ENCODE results near the gene GGT5. TPM values are rescaled to one million over a fixed set of nuclear protein-coding genes. Genes with fewer than 3 reads are reported as not detected.

Gene GGT5
- total RNA-seq, 1 experiment from 2014 or later: 0.20 TPM

DNA sequence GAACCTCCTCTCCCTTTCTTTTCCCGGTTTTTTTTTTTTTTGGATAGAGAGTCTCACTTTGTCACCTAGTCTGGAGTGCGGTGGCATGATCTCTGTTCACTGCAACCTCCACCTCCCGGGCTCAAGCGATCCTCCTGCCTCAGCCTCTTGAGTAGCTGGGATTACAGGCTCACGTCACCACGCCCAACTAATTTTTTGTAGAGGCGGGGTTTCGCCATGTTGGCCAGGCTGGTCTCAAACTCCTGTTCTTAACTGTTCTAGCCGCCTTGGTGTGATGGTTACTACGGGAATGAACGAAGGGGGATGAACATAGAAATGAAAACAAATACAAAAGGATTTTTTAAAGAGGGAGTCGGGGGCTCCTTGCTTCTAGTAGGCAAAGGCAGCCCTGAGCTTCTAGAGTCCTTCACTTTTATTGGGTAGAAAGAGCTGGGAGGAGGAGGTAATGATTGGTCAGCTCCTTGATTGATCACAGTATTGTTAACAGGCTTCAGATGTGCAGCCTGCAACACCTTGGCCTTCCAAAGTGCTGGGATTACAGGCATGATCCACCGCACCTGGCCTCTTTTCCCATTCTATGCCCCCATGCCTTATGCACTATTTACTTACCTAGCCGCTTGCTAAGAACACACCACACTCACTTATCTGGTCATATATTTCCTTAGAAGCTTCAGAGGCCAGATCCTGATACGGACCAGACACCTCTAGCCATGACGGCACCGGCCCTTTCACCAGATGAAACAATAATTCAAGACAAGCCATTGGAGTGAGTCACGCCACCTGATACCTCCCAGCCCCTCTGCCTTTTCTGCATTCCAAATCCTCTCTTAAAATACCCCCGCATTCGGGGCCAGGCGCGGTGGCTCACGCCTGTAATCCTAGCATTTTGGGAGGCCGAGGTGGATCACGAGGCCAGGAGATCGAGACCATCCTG lies 42.9 kb downstream of the GGT5 start:
- ATAC-seq (no peak), DNase-seq (ENCODE audit: low spot score) (no peak)
- no peak overlapping the region for H3K4me3 Mint-ChIP-seq
- H3K27me3 Mint-ChIP-seq (ENCODE audit: low read depth): peaks cover 4% of the 10 kb centered on the region; the same call in 1 of the 2 replicates
- H3K27ac Mint-ChIP-seq: no peak overlapping the region
- ChIA-PET POLR2A (no interaction called here), CTCF (interaction anchor here (0.5 to 2.5 kb wide), 6 partner anchors 13 to 46 kb away, joined by 3 to 17 read pairs (median 4); no protein-coding TSS in a partner anchor)
- peaks cover 15% of the 10 kb centered on the region for H3K4me1 Mint-ChIP-seq
- TF ChIP-seq E2F1 (CRISPR knock-in tag; IDR thresholded peaks at IDR 0.05) (no peak), NR1H2 (CRISPR knock-in tag; IDR thresholded peaks at IDR 0.05) (no peak), SMAD3 (CRISPR knock-in tag; IDR thresholded peaks at IDR 0.05; ENCODE audit: borderline replicate concordance) (no peak), FOXJ3 (CRISPR knock-in tag; IDR thresholded peaks at IDR 0.05; ENCODE audit: borderline replicate concordance) (no peak), ZNF317 (CRISPR knock-in tag; IDR thresholded peaks at IDR 0.05; ENCODE audit: borderline replicate concordance, low read depth) (no peak), GRHL2 (CRISPR knock-in tag; IDR thresholded peaks at IDR 0.05; ENCODE audit: insufficient replicate concordance, severe bottlenecking) (no peak), CREB1 (CRISPR knock-in tag; IDR thresholded peaks at IDR 0.05) (no peak)
- TF ChIP-seq, protein P1, sequence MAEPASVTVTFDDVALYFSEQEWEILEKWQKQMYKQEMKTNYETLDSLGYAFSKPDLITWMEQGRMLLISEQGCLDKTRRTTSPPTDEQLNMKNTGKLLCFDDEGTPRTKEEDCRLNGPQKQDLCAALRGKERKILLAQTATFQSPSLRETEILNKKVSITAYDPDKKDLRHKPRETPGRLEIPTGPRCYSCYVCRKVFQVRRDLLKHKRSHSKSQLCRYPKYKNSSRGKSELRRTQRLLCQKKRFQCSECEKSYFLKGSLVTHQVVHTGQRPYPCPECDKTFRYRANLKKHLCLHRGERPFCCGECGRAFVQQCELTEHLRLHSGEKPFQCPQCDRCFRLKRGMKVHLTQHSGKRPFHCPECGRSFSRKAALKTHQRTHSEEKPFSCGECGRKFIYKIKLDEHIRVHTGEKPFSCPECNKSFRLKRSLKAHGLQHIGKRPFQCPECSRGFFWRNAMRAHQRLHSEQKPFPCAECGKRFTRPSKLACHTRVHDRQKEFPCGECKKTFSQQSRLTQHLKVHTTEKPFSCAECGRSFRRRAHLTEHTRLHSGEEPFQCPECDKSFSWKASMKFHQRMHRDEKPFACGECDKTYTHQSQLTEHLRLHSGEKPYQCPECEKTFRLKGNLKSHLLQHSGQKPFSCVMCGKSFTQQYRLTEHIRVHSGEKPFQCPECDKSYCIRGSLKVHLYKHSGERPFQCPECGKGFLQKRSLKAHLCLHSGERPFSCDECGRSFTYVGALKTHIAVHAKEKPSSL (CRISPR knock-in tag; conservative IDR thresholded peaks at IDR 0.05): no peak
- TF ChIP-seq, protein P2, sequence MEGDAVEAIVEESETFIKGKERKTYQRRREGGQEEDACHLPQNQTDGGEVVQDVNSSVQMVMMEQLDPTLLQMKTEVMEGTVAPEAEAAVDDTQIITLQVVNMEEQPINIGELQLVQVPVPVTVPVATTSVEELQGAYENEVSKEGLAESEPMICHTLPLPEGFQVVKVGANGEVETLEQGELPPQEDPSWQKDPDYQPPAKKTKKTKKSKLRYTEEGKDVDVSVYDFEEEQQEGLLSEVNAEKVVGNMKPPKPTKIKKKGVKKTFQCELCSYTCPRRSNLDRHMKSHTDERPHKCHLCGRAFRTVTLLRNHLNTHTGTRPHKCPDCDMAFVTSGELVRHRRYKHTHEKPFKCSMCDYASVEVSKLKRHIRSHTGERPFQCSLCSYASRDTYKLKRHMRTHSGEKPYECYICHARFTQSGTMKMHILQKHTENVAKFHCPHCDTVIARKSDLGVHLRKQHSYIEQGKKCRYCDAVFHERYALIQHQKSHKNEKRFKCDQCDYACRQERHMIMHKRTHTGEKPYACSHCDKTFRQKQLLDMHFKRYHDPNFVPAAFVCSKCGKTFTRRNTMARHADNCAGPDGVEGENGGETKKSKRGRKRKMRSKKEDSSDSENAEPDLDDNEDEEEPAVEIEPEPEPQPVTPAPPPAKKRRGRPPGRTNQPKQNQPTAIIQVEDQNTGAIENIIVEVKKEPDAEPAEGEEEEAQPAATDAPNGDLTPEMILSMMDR (IDR thresholded peaks at IDR 0.05): no peak
- peaks cover 22% of the 10 kb centered on the region for H3K9me3 Mint-ChIP-seq
- H3K36me3 Mint-ChIP-seq: peaks cover 19% of the 10 kb centered on the region

- peaks cover 20% of the 10 kb centered on the region for H3K9me3 Mint-ChIP-seq
- DNase-seq (ENCODE audit: low spot score) (no peak), ATAC-seq (no peak)
- peaks cover 4% of the 10 kb centered on the region; the same call in 1 of the 2 replicates for H3K27me3 Mint-ChIP-seq (ENCODE audit: low read depth)
- POLR2A ChIA-PET: no interaction called here
- CTCF ChIA-PET: interaction anchor here (0.5 to 2.5 kb wide), 5 partner anchors 11 to 47 kb away, joined by 3 to 17 read pairs (median 8); no protein-coding TSS in a partner anchor
- H3K27ac Mint-ChIP-seq: no peak overlapping the region
- H3K36me3 Mint-ChIP-seq: peaks cover 18% of the 10 kb centered on the region
- H3K4me3 Mint-ChIP-seq: no peak overlapping the region
- H3K4me1 Mint-ChIP-seq: peaks cover 12% of the 10 kb centered on the region; the same call in 1 of the 2 replicates
- TF ChIP-seq STAT6 (CRISPR knock-in tag; conservative IDR thresholded peaks at IDR 0.05; ENCODE audit: low read depth): no peak
- no peak for TF ChIP-seq ZNF138 (CRISPR knock-in tag; conservative IDR thresholded peaks at IDR 0.05)
- TF ChIP-seq NR1H2 (CRISPR knock-in tag; IDR thresholded peaks at IDR 0.05): no peak
- no peak for TF ChIP-seq MAX (CRISPR knock-in tag; IDR thresholded peaks at IDR 0.05)
- TF ChIP-seq CREM (CRISPR knock-in tag; IDR thresholded peaks at IDR 0.05): no peak
- TF ChIP-seq ESRRA (CRISPR knock-in tag; IDR thresholded peaks at IDR 0.05; ENCODE audit: borderline replicate concordance): no peak
- TF ChIP-seq, protein P3, sequence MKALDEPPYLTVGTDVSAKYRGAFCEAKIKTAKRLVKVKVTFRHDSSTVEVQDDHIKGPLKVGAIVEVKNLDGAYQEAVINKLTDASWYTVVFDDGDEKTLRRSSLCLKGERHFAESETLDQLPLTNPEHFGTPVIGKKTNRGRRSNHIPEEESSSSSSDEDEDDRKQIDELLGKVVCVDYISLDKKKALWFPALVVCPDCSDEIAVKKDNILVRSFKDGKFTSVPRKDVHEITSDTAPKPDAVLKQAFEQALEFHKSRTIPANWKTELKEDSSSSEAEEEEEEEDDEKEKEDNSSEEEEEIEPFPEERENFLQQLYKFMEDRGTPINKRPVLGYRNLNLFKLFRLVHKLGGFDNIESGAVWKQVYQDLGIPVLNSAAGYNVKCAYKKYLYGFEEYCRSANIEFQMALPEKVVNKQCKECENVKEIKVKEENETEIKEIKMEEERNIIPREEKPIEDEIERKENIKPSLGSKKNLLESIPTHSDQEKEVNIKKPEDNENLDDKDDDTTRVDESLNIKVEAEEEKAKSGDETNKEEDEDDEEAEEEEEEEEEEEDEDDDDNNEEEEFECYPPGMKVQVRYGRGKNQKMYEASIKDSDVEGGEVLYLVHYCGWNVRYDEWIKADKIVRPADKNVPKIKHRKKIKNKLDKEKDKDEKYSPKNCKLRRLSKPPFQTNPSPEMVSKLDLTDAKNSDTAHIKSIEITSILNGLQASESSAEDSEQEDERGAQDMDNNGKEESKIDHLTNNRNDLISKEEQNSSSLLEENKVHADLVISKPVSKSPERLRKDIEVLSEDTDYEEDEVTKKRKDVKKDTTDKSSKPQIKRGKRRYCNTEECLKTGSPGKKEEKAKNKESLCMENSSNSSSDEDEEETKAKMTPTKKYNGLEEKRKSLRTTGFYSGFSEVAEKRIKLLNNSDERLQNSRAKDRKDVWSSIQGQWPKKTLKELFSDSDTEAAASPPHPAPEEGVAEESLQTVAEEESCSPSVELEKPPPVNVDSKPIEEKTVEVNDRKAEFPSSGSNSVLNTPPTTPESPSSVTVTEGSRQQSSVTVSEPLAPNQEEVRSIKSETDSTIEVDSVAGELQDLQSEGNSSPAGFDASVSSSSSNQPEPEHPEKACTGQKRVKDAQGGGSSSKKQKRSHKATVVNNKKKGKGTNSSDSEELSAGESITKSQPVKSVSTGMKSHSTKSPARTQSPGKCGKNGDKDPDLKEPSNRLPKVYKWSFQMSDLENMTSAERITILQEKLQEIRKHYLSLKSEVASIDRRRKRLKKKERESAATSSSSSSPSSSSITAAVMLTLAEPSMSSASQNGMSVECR (CRISPR knock-in tag; IDR thresholded peaks at IDR 0.05; ENCODE audit: borderline replicate concordance): no peak
- no peak for TF ChIP-seq ZNF396 (CRISPR knock-in tag; IDR thresholded peaks at IDR 0.05; ENCODE audit: borderline replicate concordance)
- TF ChIP-seq RORB (CRISPR knock-in tag; IDR thresholded peaks at IDR 0.05): no peak
- no peak for TF ChIP-seq ZNF416 (CRISPR knock-in tag; IDR thresholded peaks at IDR 0.05)
- TF ChIP-seq HMGA2 (CRISPR knock-in tag; IDR thresholded peaks at IDR 0.05): no peak
Measured at GRCh38 chr22:24200619-24201212, 44.2 kb downstream of the GGT5 start.

Data from WTC11 (cell line).